ENCODE results near the gene IRF4.

Gene IRF4

GRCh38 chr6:398558-399078 is 7.1 kb downstream of the IRF4 start:
- no peak for FAIRE-seq

- no peak for FAIRE-seq
Measured at GRCh38 chr6:399785-400534, 8.4 kb downstream of the IRF4 start.

GRCh38 chr6:400815-401214 is 9.3 kb downstream of the IRF4 start:
- no peak for FAIRE-seq

GRCh38 chr6:401239-401993 is 9.9 kb downstream of the IRF4 start:
- no peak for FAIRE-seq

- FAIRE-seq = no peak
Measured at GRCh38 chr6:401994-402640, 10.6 kb downstream of the IRF4 start.

GRCh38 chr6:402901-403658 is 11.5 kb downstream of the IRF4 start:
- FAIRE-seq = no peak

- no peak for FAIRE-seq
Measured at GRCh38 chr6:403659-404655, 12.4 kb downstream of the IRF4 start.

GRCh38 chr6:404685-405423 is 13.3 kb downstream of the IRF4 start:
- no peak for FAIRE-seq

- FAIRE-seq = no peak
Measured at GRCh38 chr6:408148-408547, 16.6 kb downstream of the IRF4 start.

GRCh38 chr6:408599-409102 is 17.1 kb downstream of the IRF4 start:
- no peak for FAIRE-seq

GRCh38 chr6:409370-409972 is 17.9 kb downstream of the IRF4 start:
- no peak for FAIRE-seq

GRCh38 chr6:410555-411395 is 19.2 kb downstream of the IRF4 start:
- no peak for FAIRE-seq

- FAIRE-seq = no peak
Measured at GRCh38 chr6:411402-412145, 20.0 kb downstream of the IRF4 start.

- no peak for FAIRE-seq
Measured at GRCh38 chr6:412146-412886, 20.8 kb downstream of the IRF4 start.

GRCh38 chr6:414447-414846 is 22.9 kb downstream of the IRF4 start:
- FAIRE-seq = no peak

- FAIRE-seq = no peak
Measured at GRCh38 chr6:415087-415486, 23.5 kb downstream of the IRF4 start.

GRCh38 chr6:421211-421610 is 29.7 kb downstream of the IRF4 start:
- FAIRE-seq = no peak

Measured in TTC549 (cell line).